HK-2 (cell line): ENCODE measurements around the gene TOM1L2.

Source experiments
- DNase-seq: peaks from one replicate; pipeline ENCODE4 v3.0.0-alpha.2; 2018; ENCODE audit not compliant: unreplicated experiment

Gene TOM1L2

GRCh38 chr17:17876959-17877528 is 95.2 kb downstream of the TOM1L2 start:
- no peak for DNase-seq

GRCh38 chr17:17874478-17874877 is 97.7 kb downstream of the TOM1L2 start:
- no peak for DNase-seq

GRCh38 chr17:17873450-17873991 is 98.7 kb downstream of the TOM1L2 start:
- DNase-seq, result no peak

GRCh38 chr17:17872547-17873345 is 99.5 kb downstream of the TOM1L2 start:
- DNase-seq, result no peak

- no peak for DNase-seq
Measured at GRCh38 chr17:17871913-17872312, 100.3 kb downstream of the TOM1L2 start.

GRCh38 chr17:17870247-17870646 is 102.0 kb downstream of the TOM1L2 start:
- no peak for DNase-seq

- DNase-seq, result no peak
Measured at GRCh38 chr17:17868641-17869522, 103.3 kb downstream of the TOM1L2 start.

GRCh38 chr17:17866897-17867296 is 105.3 kb downstream of the TOM1L2 start:
- no peak for DNase-seq

GRCh38 chr17:17866425-17866824 is 105.8 kb downstream of the TOM1L2 start:
- no peak for DNase-seq

GRCh38 chr17:17865035-17865434 is 107.2 kb downstream of the TOM1L2 start:
- no peak for DNase-seq

GRCh38 chr17:17860766-17861107 is 111.5 kb downstream of the TOM1L2 start:
- DNase-seq, result no peak

- peak; percentile 67 for DNase-seq
Measured at GRCh38 chr17:17859909-17860765, 112.1 kb downstream of the TOM1L2 start.

GRCh38 chr17:17857496-17857895 is 114.7 kb downstream of the TOM1L2 start:
- no peak for DNase-seq

GRCh38 chr17:17856386-17856785 is 115.8 kb downstream of the TOM1L2 start:
- no peak for DNase-seq

- DNase-seq, result no peak
Measured at GRCh38 chr17:17855976-17856375, 116.2 kb downstream of the TOM1L2 start.

- DNase-seq, result no peak
Measured at GRCh38 chr17:17853811-17854447, 118.3 kb downstream of the TOM1L2 start.

GRCh38 chr17:17852930-17853329 is 119.3 kb downstream of the TOM1L2 start:
- no peak for DNase-seq

- no peak for DNase-seq
Measured at GRCh38 chr17:17851103-17852002, 120.8 kb downstream of the TOM1L2 start.

GRCh38 chr17:17849845-17850373 is 122.3 kb downstream of the TOM1L2 start:
- peak; percentile 42 for DNase-seq
